Activated CD4-positive, alpha-beta T cell treated with anti-CD3 and anti-CD28 coated beads, Interleukin-10, Interleukin-2, amounts not matched to agents 100 ng/mL and 50 ng/mL, durations not matched to agents 16 hours and 8 hours (primary cell): ENCODE measurements around the gene CCZ1.
"Not testable (repeated sequence)": the region's sequence is repeated elsewhere in the genome, so short reads cannot be mapped to it uniquely, and the experiment has no call there.

Experiments
- DNase-seq: peaks from one replicate; pipeline ENCODE4 v3.0.0-alpha.2; 2020

Gene CCZ1

GRCh38 chr7:5916529-5916928, 18.0 kb downstream of the CCZ1 start:
- DNase-seq: not testable (repeated sequence)

- DNase-seq: not testable (repeated sequence)
Measured at GRCh38 chr7:5924180-5924579, 25.6 kb downstream of the CCZ1 start.

DNA sequence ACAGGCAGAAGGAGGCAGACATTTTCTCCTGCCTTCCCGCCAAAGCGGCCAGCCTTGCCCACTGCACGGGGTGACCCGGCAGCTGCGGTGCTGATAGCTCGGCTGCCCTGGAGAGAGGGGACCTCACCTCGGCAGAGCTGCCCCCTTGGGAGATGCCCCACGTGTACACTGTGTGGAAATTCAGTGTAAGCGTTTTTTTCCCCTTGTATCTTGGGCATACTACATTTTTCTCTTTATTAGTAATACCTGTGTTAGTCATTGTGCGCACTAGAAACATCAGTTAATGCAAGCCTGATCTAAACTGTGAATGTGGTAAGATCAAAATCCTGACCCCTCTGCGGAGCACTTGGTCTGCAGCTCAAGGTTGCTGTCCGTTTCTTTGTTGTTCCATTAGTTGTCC, 26.1 kb downstream of the CCZ1 start:
- DNase-seq: not testable (repeated sequence)

- not testable (repeated sequence) for DNase-seq
Measured at GRCh38 chr7:5926263-5926870, 27.8 kb downstream of the CCZ1 start.

DNA sequence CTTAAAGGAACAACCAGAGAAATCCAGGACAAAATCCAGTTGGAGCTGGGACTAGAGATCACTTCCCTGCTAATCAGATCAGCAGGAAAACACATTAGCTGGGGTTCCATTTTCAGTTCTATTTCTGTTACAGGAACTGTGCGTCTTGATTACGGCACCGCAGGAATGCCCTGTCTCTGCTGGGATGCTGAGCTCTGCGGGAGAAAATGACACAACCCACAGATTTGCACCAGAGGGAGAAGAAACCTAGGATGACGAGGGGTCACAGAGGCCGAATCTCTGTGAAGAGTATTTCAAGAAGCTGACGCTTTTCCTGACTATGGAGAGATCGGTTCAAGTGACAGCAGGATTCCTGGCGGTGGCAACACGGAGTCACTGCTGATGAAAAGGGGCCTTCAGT, 31.8 kb downstream of the CCZ1 start:
- not testable (repeated sequence) for DNase-seq

GRCh38 chr7:5931250-5931649, 32.7 kb downstream of the CCZ1 start:
- not testable (repeated sequence) for DNase-seq

DNA sequence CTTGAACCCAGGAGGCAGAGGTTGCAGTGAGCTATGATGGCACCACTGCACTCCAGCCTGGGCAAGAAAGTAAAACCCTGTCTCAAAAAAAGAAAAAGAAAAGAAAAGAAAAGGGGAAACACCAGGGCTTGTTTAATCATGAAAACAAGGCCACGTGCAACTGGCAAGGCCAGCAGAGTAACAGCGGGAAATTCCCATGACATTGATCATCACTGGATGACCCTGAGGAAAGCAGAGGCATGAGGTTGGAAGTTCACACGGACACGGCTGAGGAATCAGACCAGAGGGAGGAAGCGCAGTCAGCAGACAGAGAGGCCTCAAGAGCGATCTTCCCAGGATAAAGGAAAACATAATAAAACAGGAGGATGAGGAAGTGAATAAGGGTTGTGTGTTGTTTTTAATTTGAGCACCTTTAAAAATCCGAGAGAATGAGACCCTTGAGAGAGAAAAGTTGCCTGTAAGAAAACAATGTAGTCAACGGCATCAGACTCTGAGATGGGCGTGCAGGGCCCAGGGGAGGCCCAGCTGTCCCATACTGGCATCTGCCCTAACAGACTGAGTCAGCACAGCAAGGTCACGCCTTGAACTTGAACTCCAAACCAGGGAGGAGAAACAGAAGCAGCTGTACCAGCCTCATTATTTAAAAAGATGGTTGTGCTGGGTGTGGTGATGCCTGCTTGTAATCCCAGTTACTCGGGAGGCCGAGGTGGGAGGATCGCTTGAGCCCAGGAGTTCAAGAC, 33.5 kb downstream of the CCZ1 start:
- DNase-seq: not testable (repeated sequence)

DNA sequence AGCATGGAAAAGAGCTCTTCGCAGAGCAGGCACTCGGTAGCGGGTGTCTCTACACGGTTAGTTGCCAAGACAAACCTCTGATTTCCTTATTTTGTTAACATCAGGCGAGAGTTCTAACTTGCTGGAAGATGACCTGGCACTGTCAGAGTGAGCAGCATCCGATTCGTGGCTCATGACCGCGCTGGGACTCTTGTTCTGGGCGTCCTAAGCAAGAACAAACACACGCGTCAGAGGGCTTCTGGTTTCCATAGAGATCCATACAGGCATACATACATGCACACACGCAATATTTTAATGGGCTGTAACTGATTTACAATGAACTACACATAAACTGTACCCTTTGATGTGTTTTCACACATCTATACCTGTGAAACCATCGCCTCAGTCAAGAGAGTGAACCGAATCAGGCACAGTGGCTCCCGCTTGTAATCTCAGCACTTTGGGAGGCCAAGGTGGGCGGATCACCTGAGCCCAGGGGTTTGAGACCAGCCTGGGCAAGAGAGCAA, 36.5 kb downstream of the CCZ1 start:
- DNase-seq: not testable (repeated sequence)

- DNase-seq: not testable (repeated sequence)
Measured at GRCh38 chr7:5963205-5963604, 64.7 kb downstream of the CCZ1 start.

- DNase-seq: not testable (repeated sequence)
Measured at GRCh38 chr7:5963810-5964209, 65.3 kb downstream of the CCZ1 start.

- DNase-seq: not testable (repeated sequence)
Measured at GRCh38 chr7:5970347-5970911, 71.9 kb downstream of the CCZ1 start, which contains the start of gene RSPH10B. TSS of gene RSPH10B (minus strand) at chr7:5970689. CDS start at chr7:5967116, 3,573 bp downstream.

DNA sequence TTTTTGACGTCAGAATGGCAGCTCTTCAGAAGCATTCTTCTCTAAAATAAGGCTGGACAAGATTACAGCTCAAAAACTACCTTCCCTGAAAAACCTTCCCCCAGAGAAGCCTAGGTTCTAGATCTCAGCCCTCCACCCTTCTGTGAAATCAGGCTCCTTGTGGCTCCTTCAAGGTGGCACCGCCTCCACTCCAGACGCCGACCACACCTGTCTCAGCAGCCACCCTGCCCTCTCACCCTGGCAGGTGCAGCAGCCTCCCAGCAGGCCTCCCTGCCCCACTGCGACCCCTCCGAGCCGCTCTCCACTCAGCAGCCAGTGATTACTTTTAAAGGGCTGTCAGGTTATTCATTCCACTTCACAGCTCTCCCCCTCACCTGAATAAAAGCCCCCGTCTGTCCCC, 75.0 kb downstream of the CCZ1 start:
- not testable (repeated sequence) for DNase-seq
